ENCODE measurements around the gene CCKAR. TPM values are rescaled to one million over a fixed set of nuclear protein-coding genes. Genes with fewer than 3 reads are reported as not detected.
"Not testable (repeated sequence)": the region's sequence is repeated elsewhere in the genome, so short reads cannot be mapped to it uniquely, and the experiment has no call there.

Gene CCKAR
- polyA plus RNA-seq, 3 donors, result not detected

DNA sequence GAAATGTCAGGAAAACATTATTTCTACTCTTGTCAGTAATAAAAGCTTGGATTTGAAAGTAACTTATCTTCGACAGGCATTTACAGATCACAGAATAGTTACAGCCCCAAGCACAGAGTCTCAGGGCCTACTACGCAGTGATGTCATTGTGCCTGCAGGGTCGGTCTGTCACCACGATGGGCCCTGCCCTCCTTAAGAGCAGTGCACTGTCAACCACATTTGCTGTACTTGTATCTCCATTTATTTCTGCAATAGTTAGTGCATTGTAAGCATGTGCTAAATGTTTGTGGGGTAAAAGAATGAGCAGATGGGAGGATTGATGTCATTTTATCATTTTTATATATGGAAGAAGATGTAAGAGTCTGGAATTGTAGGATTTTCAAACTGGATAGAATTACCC is 13.6 kb upstream of the CCKAR start:
- H2AFZ ChIP-seq (ENCODE audit: insufficient read depth, low read depth, low read length, poor library complexity, severe bottlenecking), result no peak overlapping the region
- H3K27me3 ChIP-seq (ENCODE audit: control insufficient read depth in 2 of 2, insufficient read depth in 2 of 2, low read length in 2 of 2), result no peaks in the 10 kb centered on the region
- WGBS (ENCODE audit: insufficient coverage), result 100% methylated on average over 4 of the region's 4 CpGs
- no peak overlapping the region for H3K4me3 ChIP-seq (replicated peaks in 1 of 3; ENCODE audit: low read depth in 2 of 3, low read length in 3 of 3)
- H3K27me3 Mint-ChIP-seq (ENCODE audit: low read depth in 3 of 3), result peaks cover 0 to 2% (median 1%) of the 10 kb centered on the region in 3 donors
- peaks cover 0 to 5% of the 10 kb centered on the region in 2 donors for H3K9me3 ChIP-seq (replicated peaks in 1 of 2; ENCODE audit: control insufficient read depth in 1 of 2, insufficient read depth in 1 of 2, low read length in 2 of 2)
- TF ChIP-seq CTCF (IDR thresholded peaks at IDR 0.05), result no peak
- H3K4me1 ChIP-seq (ENCODE audit: control insufficient read depth in 1 of 2, insufficient read depth in 2 of 2, low read length in 2 of 2), result no peaks in the 10 kb centered on the region
- H4K20me1 ChIP-seq (ENCODE audit: insufficient read depth, low read length), result no peaks in the 10 kb centered on the region
- H3K27ac Mint-ChIP-seq, result no peak overlapping the region
- no peak for DNase-seq
- no peak overlapping the region for H3K9ac ChIP-seq (ENCODE audit: insufficient read depth, low read length, poor library complexity, severe bottlenecking)
- peaks cover 0 to 10% (median 7%) of the 10 kb centered on the region in 7 donors for H3K9me3 Mint-ChIP-seq
- no peak overlapping the region for H3K27ac ChIP-seq (ENCODE audit: low read depth in 1 of 2, low read length in 2 of 2)
- H3K4me2 ChIP-seq (replicated peaks; ENCODE audit: extremely low read depth, low read length, poor library complexity, severe bottlenecking), result no peak overlapping the region
- H3K4me1 Mint-ChIP-seq, result no peaks in the 10 kb centered on the region
- no peak overlapping the region for H3K4me3 Mint-ChIP-seq
- no peaks in the 10 kb centered on the region for H3K36me3 Mint-ChIP-seq
- no peaks in the 10 kb centered on the region for H3K79me2 ChIP-seq (ENCODE audit: insufficient read depth, low read length)
- H3K36me3 ChIP-seq (replicated peaks in 1 of 2; ENCODE audit: control insufficient read depth in 1 of 2, insufficient read depth in 2 of 2, low read length in 2 of 2), result no peaks in the 10 kb centered on the region
- intact Hi-C loops (cut with micrococcal nuclease), result no loop called here

DNA sequence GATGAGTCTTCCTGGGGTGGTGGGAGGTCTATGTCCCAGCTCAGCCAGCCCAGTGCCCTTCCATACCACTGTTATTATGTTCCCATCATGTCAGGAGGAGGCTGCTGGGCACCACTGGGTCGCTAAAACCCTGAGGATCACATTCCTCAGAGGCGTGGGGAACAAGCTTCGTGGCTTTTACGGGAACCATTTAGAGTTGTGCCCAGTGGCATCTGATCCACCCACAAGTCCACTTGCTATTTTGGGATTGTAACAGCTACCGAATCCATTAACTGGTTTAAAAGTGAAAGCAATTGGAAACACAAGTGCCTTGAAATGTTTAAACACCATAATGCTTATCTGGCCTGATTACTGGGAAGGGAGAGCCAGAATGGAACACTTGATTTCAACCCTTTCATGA is 13.1 kb upstream of the CCKAR start:
- no peak overlapping the region for H3K9ac ChIP-seq (ENCODE audit: insufficient read depth, low read length, poor library complexity, severe bottlenecking)
- Mint-ChIP-seq H3K9me3 (peaks cover 0 to 10% (median 7%) of the 10 kb centered on the region in 7 donors), H3K4me1 (no peaks in the 10 kb centered on the region), H3K27me3 (ENCODE audit: low read depth in 3 of 3) (peaks cover 0 to 4% (median 2%) of the 10 kb centered on the region in 3 donors), H3K4me3 (no peak overlapping the region), H3K27ac (no peak overlapping the region), H3K36me3 (no peaks in the 10 kb centered on the region)
- no peak for DNase-seq
- no peaks in the 10 kb centered on the region for H3K36me3 ChIP-seq (replicated peaks in 1 of 2; ENCODE audit: control insufficient read depth in 1 of 2, insufficient read depth in 2 of 2, low read length in 2 of 2)
- intact Hi-C loops (cut with micrococcal nuclease), result no loop called here
- H3K4me3 ChIP-seq (replicated peaks in 1 of 3; ENCODE audit: low read depth in 2 of 3, low read length in 3 of 3), result no peak overlapping the region
- no peaks in the 10 kb centered on the region for H3K27me3 ChIP-seq (ENCODE audit: control insufficient read depth in 2 of 2, insufficient read depth in 2 of 2, low read length in 2 of 2)
- no peaks in the 10 kb centered on the region for H4K20me1 ChIP-seq (ENCODE audit: insufficient read depth, low read length)
- H3K4me2 ChIP-seq (replicated peaks; ENCODE audit: extremely low read depth, low read length, poor library complexity, severe bottlenecking), result no peak overlapping the region
- no peaks in the 10 kb centered on the region for H3K4me1 ChIP-seq (ENCODE audit: control insufficient read depth in 1 of 2, insufficient read depth in 2 of 2, low read length in 2 of 2)
- peaks cover 0 to 5% of the 10 kb centered on the region in 2 donors for H3K9me3 ChIP-seq (replicated peaks in 1 of 2; ENCODE audit: control insufficient read depth in 1 of 2, insufficient read depth in 1 of 2, low read length in 2 of 2)
- TF ChIP-seq CTCF (IDR thresholded peaks at IDR 0.05), result no peak
- H3K79me2 ChIP-seq (ENCODE audit: insufficient read depth, low read length), result no peaks in the 10 kb centered on the region
- 71% methylated on average over 1 of the region's 5 CpGs for WGBS (ENCODE audit: insufficient coverage)
- no peak overlapping the region for H3K27ac ChIP-seq (ENCODE audit: low read depth in 1 of 2, low read length in 2 of 2)
- H2AFZ ChIP-seq (ENCODE audit: insufficient read depth, low read depth, low read length, poor library complexity, severe bottlenecking), result no peak overlapping the region

DNA sequence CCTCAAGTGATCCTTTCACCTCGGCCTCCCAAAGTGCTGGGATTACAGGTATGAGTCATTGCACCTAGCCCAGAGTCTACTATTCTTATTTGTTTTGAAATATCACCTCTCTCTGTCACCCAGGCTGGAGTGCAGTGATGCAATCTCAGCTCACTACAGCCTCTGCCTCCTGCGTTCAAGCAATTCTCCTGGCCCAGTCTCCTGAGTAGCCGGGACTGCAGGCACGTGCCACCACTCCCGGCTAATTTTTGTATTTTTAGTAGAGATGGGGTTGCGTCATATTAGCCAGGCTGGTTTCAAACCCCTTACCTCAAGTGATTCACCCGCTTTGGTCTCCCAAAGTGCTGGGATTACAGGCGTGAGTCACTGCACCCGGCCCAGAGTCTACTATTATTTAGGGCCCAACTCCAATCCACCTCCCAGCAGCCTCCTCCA is 10.3 kb upstream of the CCKAR start:
- H3K9me3 ChIP-seq (replicated peaks in 1 of 2; ENCODE audit: control insufficient read depth in 1 of 2, insufficient read depth in 1 of 2, low read length in 2 of 2); H3K79me2 ChIP-seq (ENCODE audit: insufficient read depth, low read length); H3K36me3 ChIP-seq (replicated peaks in 1 of 2; ENCODE audit: control insufficient read depth in 1 of 2, insufficient read depth in 2 of 2, low read length in 2 of 2); H3K27ac Mint-ChIP-seq; H3K27me3 Mint-ChIP-seq (ENCODE audit: low read depth in 3 of 3); H3K36me3 Mint-ChIP-seq; H3K27me3 ChIP-seq (ENCODE audit: control insufficient read depth in 2 of 2, insufficient read depth in 2 of 2, low read length in 2 of 2); H3K4me1 Mint-ChIP-seq; H3K4me2 ChIP-seq (replicated peaks; ENCODE audit: extremely low read depth, low read length, poor library complexity, severe bottlenecking); H4K20me1 ChIP-seq (ENCODE audit: insufficient read depth, low read length); H3K4me3 ChIP-seq (replicated peaks in 1 of 3; ENCODE audit: low read depth in 2 of 3, low read length in 3 of 3); intact Hi-C loops (cut with micrococcal nuclease); H3K27ac ChIP-seq (ENCODE audit: low read depth in 1 of 2, low read length in 2 of 2); H3K9ac ChIP-seq (ENCODE audit: insufficient read depth, low read length, poor library complexity, severe bottlenecking); H2AFZ ChIP-seq (ENCODE audit: insufficient read depth, low read depth, low read length, poor library complexity, severe bottlenecking); H3K4me3 Mint-ChIP-seq; H3K4me1 ChIP-seq (ENCODE audit: control insufficient read depth in 1 of 2, insufficient read depth in 2 of 2, low read length in 2 of 2); DNase-seq: not testable (repeated sequence)
- WGBS (ENCODE audit: insufficient coverage), result 100% methylated on average over 3 of the region's 9 CpGs
- peaks cover 0 to 13% (median 7%) of the 10 kb centered on the region in 7 donors for H3K9me3 Mint-ChIP-seq

Measured in CD14-positive monocyte (primary cell).